H1 (cell line): ENCODE results near the gene TRABD2B. TPM values are rescaled to one million over a fixed set of nuclear protein-coding genes. Genes with fewer than 3 reads are reported as not detected.

Experiments used
- CTCF ChIA-PET: fragments of 300-600 bp; sonication (Branson Sonifier 250); formaldehyde crosslinking; loops from one replicate; lab custom pipeline; 2021; ENCODE audit not compliant: partially characterized antibody; lab: Charles Lee
- POLR2A ChIA-PET: fragments of 300-600 bp; sonication (Branson Sonifier 250); formaldehyde crosslinking; loops from one replicate; lab custom pipeline; 2021; ENCODE audit warnings: inconsistent platforms; ENCODE audit not compliant: partially characterized antibody; lab: Charles Lee
- DNase-seq, 2 experiments: peaks; one replicate each; pipeline versions ENCODE4 v3.0.0 to v3.0.0-alpha.2; 2010 to 2022; ENCODE audit warnings: low spot score in 2 of 2, low read depth in 1 of 2, mixed read lengths in 1 of 2
- FAIRE-seq: peaks from 2 replicates; lab custom pipeline; 2011; peaks lifted over from hg19 to GRCh38; lab: Jason Lieb, UNC
- H2AFZ ChIP-seq: 2 replicates; pipeline ENCODE4 v1.8.1; 2012; ENCODE audit warnings: low read length, inconsistent platforms
- H2AK5ac ChIP-seq: 2 replicates; pipeline ENCODE4 v1.6.1; 2013; ENCODE audit warnings: low read depth, low read length
- H2BK120ac ChIP-seq: replicated peaks from 2 replicates; pipeline ENCODE3; 2013; ENCODE audit warnings: low read depth, low read length, inconsistent platforms
- H2BK12ac ChIP-seq: 2 replicates; pipeline ENCODE4 v1.6.1; 2013; ENCODE audit warnings: low read depth, low read length
- H2BK15ac ChIP-seq: 2 replicates; pipeline ENCODE4 v1.6.1; 2013; ENCODE audit warnings: low read length
- H2BK20ac ChIP-seq: 2 replicates; pipeline ENCODE4 v1.6.1; 2013; ENCODE audit warnings: low read length
- H2BK5ac ChIP-seq: 2 replicates; pipeline ENCODE4 v1.6.1; 2013; ENCODE audit warnings: low read depth, low read length
- H3K14ac ChIP-seq: 2 replicates; pipeline ENCODE4 v1.6.1; 2013; ENCODE audit warnings: inconsistent platforms; ENCODE audit not compliant: insufficient read length
- H3K18ac ChIP-seq: 2 replicates; pipeline ENCODE4 v1.6.1; 2013; ENCODE audit warnings: low read length; ENCODE audit errors: extremely low read depth
- H3K23ac ChIP-seq: 2 replicates; pipeline ENCODE4 v1.6.1; 2013; ENCODE audit warnings: inconsistent platforms; ENCODE audit not compliant: insufficient read length
- H3K23me2 ChIP-seq: 2 replicates; pipeline ENCODE4 v1.6.1; 2013; ENCODE audit warnings: low read depth, low read length
- H3K27ac ChIP-seq: 2 replicates; pipeline ENCODE4 v1.6.1; 2011; ENCODE audit warnings: low read depth, low read length, inconsistent platforms
- H3K27me3 ChIP-seq, 4 experiments: replicated peaks in 1 of 4; 1 replicate in 1 of 4; 2 replicates in 3 of 4; pipeline versions ENCODE4 v1.6.1 to v1.8.1; 2011 to 2013; ENCODE audit warnings: low read length in 3 of 4, mild to moderate bottlenecking in 3 of 4, inconsistent platforms in 2 of 4, mixed read lengths in 2 of 4, moderate library complexity in 1 of 4; ENCODE audit not compliant: control insufficient read depth in 3 of 4, insufficient read depth in 3 of 4; ENCODE audit errors: extremely low read depth in 1 of 4
- H3K36me3 ChIP-seq, 4 experiments: 2 replicates each; pipeline versions ENCODE4 v1.6.1 to v1.8.1; 2011 to 2013; ENCODE audit warnings: mild to moderate bottlenecking in 4 of 4, low read length in 3 of 4, moderate library complexity in 2 of 4, control low read depth in 1 of 4, inconsistent platforms in 1 of 4; ENCODE audit not compliant: insufficient read depth in 4 of 4, control insufficient read depth in 2 of 4
- H3K4ac ChIP-seq: replicated peaks from 2 replicates; pipeline ENCODE3; 2013; ENCODE audit warnings: low read length, low read depth, mixed read lengths, inconsistent platforms; ENCODE audit not compliant: insufficient read length
- H3K4me1 ChIP-seq, 4 experiments: replicated peaks in 1 of 4; 1 replicate in 1 of 4; 2 replicates in 3 of 4; pipeline versions ENCODE4 v1.6.1 to v1.8.1; 2011 to 2013; ENCODE audit warnings: low read length in 3 of 4, inconsistent platforms in 2 of 4, mixed read lengths in 1 of 4; ENCODE audit not compliant: insufficient read depth in 4 of 4, control insufficient read depth in 3 of 4
- H3K4me2 ChIP-seq, 2 experiments: 2 replicates each; pipeline versions ENCODE4 v1.6.1 to v1.8.1; 2011 to 2013; ENCODE audit warnings: low read depth in 2 of 2, low read length in 2 of 2, control low read depth in 1 of 2, inconsistent platforms in 1 of 2, mild to moderate bottlenecking in 1 of 2; ENCODE audit not compliant: insufficient read depth in 1 of 2
- H3K4me3 ChIP-seq, 4 experiments: fragments of 200-600, 300-600 bp in 1 of 4; sonication (generic), shearing (Covaris generic), sonication (Bioruptor Twin) in 1 of 4; 2 replicates each; pipeline versions ENCODE4 v1.5.1 to v1.8.1; 2011 to 2016; ENCODE audit warnings: low read length in 4 of 4, low read depth in 3 of 4, control low read depth in 2 of 4, inconsistent platforms in 2 of 4, mild to moderate bottlenecking in 2 of 4, mixed read lengths in 1 of 4, moderate library complexity in 1 of 4; ENCODE audit not compliant: insufficient read depth in 2 of 4; ENCODE audit errors: extremely low read depth in 1 of 4
- H3K56ac ChIP-seq: replicated peaks from 2 replicates; pipeline ENCODE3; 2013; ENCODE audit warnings: low read depth, mild to moderate bottlenecking, mixed read lengths, low read length, inconsistent platforms; ENCODE audit not compliant: insufficient read length
- H3K79me1 ChIP-seq: 2 replicates; pipeline ENCODE4 v1.6.1; 2013; ENCODE audit warnings: low read depth, low read length, control low read depth
- H3K79me2 ChIP-seq, 2 experiments: 2 replicates each; pipeline versions ENCODE4 v1.6.1 to v1.8.1; 2012 to 2013; ENCODE audit warnings: low read length in 2 of 2, mild to moderate bottlenecking in 2 of 2, inconsistent platforms in 1 of 2; ENCODE audit not compliant: insufficient read depth in 2 of 2, control insufficient read depth in 1 of 2
- H3K9ac ChIP-seq, 4 experiments: replicated peaks in 1 of 4; 1 replicate in 1 of 4; 2 replicates in 3 of 4; pipeline versions ENCODE4 v1.6.1 to v1.8.1; 2011 to 2013; ENCODE audit warnings: low read depth in 3 of 4, low read length in 3 of 4, control low read depth in 2 of 4, mild to moderate bottlenecking in 2 of 4, moderate library complexity in 2 of 4, inconsistent platforms in 1 of 4; ENCODE audit errors: extremely low read depth in 1 of 4
- H3K9me3 ChIP-seq, 2 experiments: 2 replicates each; pipeline versions ENCODE4 v1.6.1 to v1.8.1; 2012 to 2013; ENCODE audit warnings: mild to moderate bottlenecking in 2 of 2, moderate library complexity in 2 of 2, control low read depth in 1 of 2, inconsistent platforms in 1 of 2, low read depth in 1 of 2, low read length in 1 of 2, mixed read lengths in 1 of 2; ENCODE audit not compliant: insufficient read depth in 2 of 2
- H4K20me1 ChIP-seq, 2 experiments: replicated peaks in 1 of 2; 2 replicates each; pipeline versions ENCODE3 to v1.8.1; 2011 to 2013; ENCODE audit warnings: inconsistent platforms in 2 of 2, low read length in 2 of 2, mild to moderate bottlenecking in 1 of 2; ENCODE audit not compliant: insufficient read depth in 2 of 2, control insufficient read depth in 1 of 2
- H4K5ac ChIP-seq: 2 replicates; pipeline ENCODE4 v1.6.1; 2013; ENCODE audit warnings: low read length, low read depth, mixed read lengths, inconsistent platforms; ENCODE audit not compliant: insufficient read length
- H4K8ac ChIP-seq: 2 replicates; pipeline ENCODE4 v1.8.0; 2013; ENCODE audit warnings: mild to moderate bottlenecking, moderate library complexity, low read length, inconsistent platforms; ENCODE audit not compliant: insufficient read depth; ENCODE audit errors: extremely low read depth
- H4K91ac ChIP-seq: replicated peaks from 2 replicates; pipeline ENCODE3; 2013; ENCODE audit warnings: low read length, mixed read lengths, inconsistent platforms; ENCODE audit not compliant: insufficient read length
- CTCF ChIP-seq, 3 experiments: IDR thresholded peaks; 1 replicate in 2 of 3; 2 replicates in 1 of 3; pipeline versions ENCODE4 v1.5.1 to v1.6.1; 2011; ENCODE audit warnings: low read length in 3 of 3, mild to moderate bottlenecking in 3 of 3, inconsistent platforms in 2 of 3, low read depth in 1 of 3, moderate library complexity in 1 of 3; ENCODE audit not compliant: insufficient read depth in 1 of 3; ENCODE audit errors: control extremely low read depth in 1 of 3
- EGR1 ChIP-seq: IDR thresholded peaks from 2 replicates; pipeline ENCODE4 v1.6.1; 2011; ENCODE audit warnings: low read depth, low read length, borderline replicate concordance
- EP300 ChIP-seq, 2 experiments: IDR thresholded peaks; 1 replicate in 1 of 2; 2 replicates in 1 of 2; pipeline ENCODE4 v1.6.1; 2011 to 2012; ENCODE audit warnings: low read depth in 2 of 2, low read length in 2 of 2, mild to moderate bottlenecking in 2 of 2, borderline replicate concordance in 1 of 2, inconsistent platforms in 1 of 2, moderate library complexity in 1 of 2
- POLR2AphosphoS5 ChIP-seq: IDR thresholded peaks from 2 replicates; pipeline ENCODE4 v1.6.1; 2011; ENCODE audit warnings: low read depth, low read length
- RAD21 ChIP-seq, 2 experiments: IDR thresholded peaks in 1 of 2; conservative IDR thresholded peaks in 1 of 2; 2 replicates each; pipeline ENCODE4 v1.6.1; 2011; ENCODE audit warnings: low read depth in 2 of 2, low read length in 2 of 2, improper control_type of control experiment in 1 of 2, inconsistent platforms in 1 of 2, mild to moderate bottlenecking in 1 of 2, moderate library complexity in 1 of 2
- ZNF274 ChIP-seq: IDR thresholded peaks from 2 replicates; pipeline ENCODE4 v1.7.0; 2012; ENCODE audit warnings: low read length, borderline replicate concordance; ENCODE audit errors: extremely low read depth
- WGBS, 2 experiments: shearing (Covaris generic) in 1 of 2; methylation state at CpG; one replicate each; pipeline versions ENCODE4 v1.1.6 to v1.1.7; 2013 to 2015; ENCODE audit warnings: low lambda C conversion rate in 2 of 2, mixed read lengths in 2 of 2, inconsistent platforms in 1 of 2, low coverage in 1 of 2, missing lambda C conversion rate in 1 of 2; ENCODE audit not compliant: insufficient replicate concordance in 2 of 2, insufficient coverage in 1 of 2, insufficient read length in 1 of 2; ENCODE audit errors: extremely low coverage in 1 of 2, missing lambda C conversion rate in 1 of 2; 5-methylcytosine and 5-hydroxymethylcytosine counted together
- polyA plus RNA-seq, 7 experiments: library from polyadenylated mRNA; depleted of rRNA in 3 of 7; stranded (reverse) in 5 of 7; unstranded in 2 of 7; fragments of >200 nt in 5 of 7; fragments of 200-250 nt in 2 of 7; gene quantifications; 1 replicate in 5 of 7; 2 replicates in 1 of 7; 4 replicates in 1 of 7; pipeline versions ENCODE4 v1.2.1 to v1.2.3, GENCODE V29; 2011 to 2013; ENCODE audit warnings: missing spikeins in 2 of 7, mixed read lengths in 2 of 7
- total RNA-seq: library from RNA; stranded (reverse); fragmentation: NEBNext Ultra II Directional; extraction: Animal tissue kit (Norgen Biotek cat#: 25700); gene quantifications from 2 replicates; pipeline ENCODE4 v1.2.1, GENCODE V29; 2021

The TRABD2B gene
- total and polyA plus RNA-seq, 2 of the 8 experiments (the other 6 are each of a cell fraction or from before 2014, with no cell fraction given): 0.95 to 3.4 TPM

- no peak overlapping the region for H3K14ac ChIP-seq
- peaks cover 0 to 14% (median 6%) of the 10 kb centered on the region in 4 experiments; a peak in 6 of 7 replicates for H3K4me1 ChIP-seq
- H3K4me3 ChIP-seq: no peak overlapping the region
- H3K36me3 ChIP-seq: no peaks in the 10 kb centered on the region
- H3K9ac ChIP-seq: no peak overlapping the region
- H3K23ac ChIP-seq: no peak overlapping the region
- H3K4me2 ChIP-seq: no peak overlapping the region
- H4K91ac ChIP-seq: no peak overlapping the region
- DNase-seq (no peak), FAIRE-seq (no peak)
- no peak overlapping the region for H2BK20ac ChIP-seq
- H3K56ac ChIP-seq: no peak overlapping the region
- H3K79me2 ChIP-seq: no peaks in the 10 kb centered on the region
- 0 out of 2 replicates have a peak, but pooled peaks cover 2% of the 10 kb centered on the region for H3K23me2 ChIP-seq
- CTCF ChIA-PET: interaction anchor here (0.8 to 1.5 kb wide), 5 partner anchors 9 to 217 kb away, joined by 3 to 5 read pairs (median 4); no protein-coding TSS in a partner anchor
- no peaks in the 10 kb centered on the region for H3K79me1 ChIP-seq
- no peak overlapping the region for H2AFZ ChIP-seq
- H4K20me1 ChIP-seq: no peaks in the 10 kb centered on the region
- no peak overlapping the region for H2BK5ac ChIP-seq
- H3K27me3 ChIP-seq: no peaks in the 10 kb centered on the region
- no peak overlapping the region; the same call in 1 of the 2 replicates for H2AK5ac ChIP-seq
- H3K18ac ChIP-seq: no peak overlapping the region
- no peak overlapping the region for H2BK12ac ChIP-seq
- no peak overlapping the region for H4K5ac ChIP-seq
- no peak overlapping the region for H4K8ac ChIP-seq
- H3K27ac ChIP-seq: no peak overlapping the region
- TF ChIP-seq ZNF274 (no peak), EP300 (IDR thresholded peaks at IDR 0.05; ENCODE audit: borderline replicate concordance in 1 of 2, low read depth in 2 of 2, low read length in 2 of 2) (no peak), POLR2AphosphoS5 (no peak), EGR1 (no peak), RAD21 (IDR thresholded peaks at IDR 0.05 in 1 of 2, conservative IDR thresholded peaks at IDR 0.05 in 1 of 2; ENCODE audit: low read depth in 2 of 2, low read length in 2 of 2) (no peak), CTCF (IDR thresholded peaks at IDR 0.05; ENCODE audit: control extremely low read depth in 1 of 3, insufficient read depth in 1 of 3, low read depth in 1 of 3, low read length in 3 of 3) (peak in 2 of 3 experiments; percentile 9 to 16; a peak in 2 of 4 replicates)
- TF ChIP-seq, all 59 proteins: peak for 1
- Histone ChIP-seq H3K9me3 (no peaks in the 10 kb centered on the region), H2BK120ac (no peak overlapping the region), H3K4ac (no peak overlapping the region), H2BK15ac (0 out of 2 replicates have a peak overlapping the region, but pooled peaks have one; percentile 46)
- POLR2A ChIA-PET: no interaction called here
- 95% methylated on average over 19 of the region's 22 CpGs; no CpG with 5 or more reads in 1 of the 2 experiments for WGBS, 2 experiments
These were observed 215.8 kb downstream of the TRABD2B start for GRCh38 chr1:47781171-47781959.
